Stimulated activated CD8-positive, alpha-beta memory T cell treated with anti-CD3 and anti-CD28 coated beads, Interleukin-12 subunit alpha, Interleukin-12 subunit beta, amount 100 ng/mL, for 24 hours (primary cell): ENCODE results near the gene DEFB132.
"Not testable (repeated sequence)": the region's sequence is repeated elsewhere in the genome, so short reads cannot be mapped to it uniquely, and the experiment has no call there.

Experiments used
- DNase-seq: peaks from one replicate; pipeline ENCODE4 v3.0.0-alpha.2; 2020; ENCODE audit errors: extremely low read depth

DEFB132 gene

GRCh38 chr20:257419-257818, at the start of gene DEFB132:
TSS of gene DEFB132 (plus strand) at chr20:257724. CDS start at chr20:257779, 55 bp downstream.
- DNase-seq = no peak

GRCh38 chr20:208942-209566, 48.5 kb upstream of the DEFB132 start:
- no peak for DNase-seq

DNA sequence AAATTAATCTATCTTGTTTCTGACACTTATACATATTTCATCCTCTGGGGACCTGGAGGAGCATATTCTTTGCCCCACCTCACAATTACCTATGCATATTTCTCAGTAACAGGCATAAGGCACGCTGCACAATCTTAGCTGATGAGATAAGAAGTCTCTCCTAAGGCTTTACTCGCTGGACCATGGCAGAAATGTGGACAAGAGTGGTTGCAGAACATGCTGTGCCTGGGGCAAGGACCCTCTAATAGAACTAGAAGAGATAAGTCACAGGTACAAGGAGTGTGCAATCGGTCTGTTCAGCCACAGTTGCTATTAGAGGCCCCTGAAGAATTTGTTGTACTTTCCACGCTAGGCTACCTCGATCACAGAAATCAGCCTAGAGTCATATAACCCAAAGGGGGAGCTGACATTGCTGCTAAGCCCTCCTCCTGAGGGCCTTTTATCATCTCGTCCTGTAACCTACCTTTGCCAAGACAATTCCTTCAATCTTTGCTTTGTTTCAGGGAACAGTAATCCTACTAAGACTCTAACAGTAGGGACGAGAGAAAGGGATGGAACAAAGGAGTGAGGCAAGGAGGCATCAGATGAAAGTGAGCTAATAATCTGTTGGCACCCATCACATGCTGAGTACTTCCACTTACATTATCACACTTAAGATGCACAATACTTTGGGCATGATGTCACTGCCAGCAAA, 46.6 kb upstream of the DEFB132 start:
- DNase-seq = no peak

GRCh38 chr20:214383-214782, 43.1 kb upstream of the DEFB132 start:
- DNase-seq = no peak

- no peak for DNase-seq
These were observed 41.7 kb upstream of the DEFB132 start for GRCh38 chr20:215796-216195.

- no peak for DNase-seq
These were observed 40.3 kb upstream of the DEFB132 start for GRCh38 chr20:217266-217665.

GRCh38 chr20:219290-220115, 38.0 kb upstream of the DEFB132 start:
- no peak for DNase-seq

GRCh38 chr20:221258-221830, 36.2 kb upstream of the DEFB132 start:
- no peak for DNase-seq

DNA sequence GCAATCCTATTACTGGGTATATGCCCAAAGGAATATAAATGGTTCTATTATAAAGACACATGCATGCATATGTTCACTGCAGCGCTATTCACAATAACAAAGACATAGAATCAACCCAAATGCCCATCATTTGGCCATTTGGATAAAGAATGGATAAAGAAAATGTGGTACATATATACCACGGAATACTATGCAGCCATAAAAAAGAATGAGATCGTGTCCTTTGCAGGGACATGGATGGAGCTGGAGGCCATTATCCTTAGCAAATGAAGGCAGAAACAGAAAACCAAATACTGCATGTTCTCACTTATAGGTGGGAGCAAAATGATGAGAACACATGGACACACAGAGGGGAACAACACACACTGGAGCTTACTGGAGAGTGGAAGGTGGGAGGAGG, 31.6 kb upstream of the DEFB132 start:
- not testable (repeated sequence) for DNase-seq

DNA sequence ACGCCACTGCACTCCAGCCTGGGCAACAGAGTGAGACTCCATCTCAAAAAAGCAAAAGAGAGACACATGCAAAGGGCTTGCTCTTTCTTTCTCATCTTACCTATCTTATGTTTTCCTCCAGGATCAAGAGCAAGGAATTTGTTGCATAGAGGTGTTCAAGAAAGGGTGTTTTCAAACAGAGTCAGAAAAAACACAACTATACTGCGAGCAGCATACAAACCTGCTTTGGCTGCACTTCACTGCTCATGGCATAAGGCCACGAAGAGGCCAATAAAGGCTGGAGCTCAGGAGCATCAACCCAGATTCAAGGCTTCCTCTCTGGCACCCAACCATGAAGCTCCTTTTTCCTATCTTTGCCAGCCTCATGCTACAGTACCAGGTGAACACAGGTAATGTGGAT, 30.6 kb upstream of the DEFB132 start, which contains the start of gene DEFB129:
TSS of gene DEFB129 (plus strand) at position 301 of the 400 bp plus-strand sequence. CDS start at position 332, 31 bp downstream.
- no peak for DNase-seq

DNA sequence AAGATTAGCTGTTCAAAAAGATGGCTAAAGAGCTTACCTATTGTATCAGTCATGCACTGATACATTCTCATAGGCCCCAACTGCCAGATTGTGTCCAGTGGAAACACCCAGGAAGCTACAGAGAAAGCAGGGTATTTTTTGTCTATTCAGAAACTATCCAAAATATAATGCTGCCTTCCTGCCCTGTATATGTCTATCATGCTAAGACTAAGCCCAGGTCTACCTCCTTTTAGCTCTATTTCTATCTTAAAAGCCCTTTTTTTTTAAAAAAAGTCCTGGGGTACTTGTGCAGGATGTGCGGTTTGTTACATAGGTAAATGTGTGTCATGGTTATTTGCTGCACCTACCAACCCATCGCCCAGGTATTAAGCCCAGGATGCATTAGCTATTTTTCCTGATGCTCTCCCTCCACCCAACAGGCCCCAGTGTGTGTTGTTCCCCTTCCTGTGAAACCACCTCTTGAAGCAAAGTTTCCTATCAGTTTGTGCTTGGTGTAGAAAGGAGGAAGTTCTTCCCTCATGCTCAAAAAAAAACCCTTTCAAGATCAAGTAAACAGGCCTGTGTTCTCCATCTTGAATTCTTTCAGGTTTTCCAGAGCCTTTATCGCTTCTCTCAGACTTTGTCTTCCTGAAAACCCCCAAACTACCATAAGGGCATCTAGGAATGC, 30.0 kb upstream of the DEFB132 start:
- DNase-seq = no peak

DNA sequence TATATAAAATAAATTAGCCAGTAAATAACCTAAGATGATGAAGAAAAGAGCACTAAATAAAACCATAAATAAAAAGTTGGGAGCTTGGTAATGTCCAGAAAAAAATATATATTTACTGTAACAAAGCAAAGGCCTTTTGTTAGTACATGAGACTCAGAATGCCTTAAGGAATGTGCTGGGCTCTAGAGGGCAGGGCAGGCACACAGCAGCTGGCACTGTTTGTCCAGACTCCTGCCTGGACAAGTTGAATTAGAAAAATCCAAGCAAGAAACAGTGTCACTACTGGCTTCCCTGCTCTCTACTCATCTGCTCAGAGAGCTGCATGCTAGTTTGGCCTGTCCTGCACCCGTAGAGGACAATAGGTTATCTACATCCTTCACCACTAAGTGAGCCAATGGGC, 21.6 kb upstream of the DEFB132 start:
- DNase-seq = no peak

- DNase-seq = peak; percentile 1
These were observed 20.0 kb upstream of the DEFB132 start for GRCh38 chr20:237489-237888.

DNA sequence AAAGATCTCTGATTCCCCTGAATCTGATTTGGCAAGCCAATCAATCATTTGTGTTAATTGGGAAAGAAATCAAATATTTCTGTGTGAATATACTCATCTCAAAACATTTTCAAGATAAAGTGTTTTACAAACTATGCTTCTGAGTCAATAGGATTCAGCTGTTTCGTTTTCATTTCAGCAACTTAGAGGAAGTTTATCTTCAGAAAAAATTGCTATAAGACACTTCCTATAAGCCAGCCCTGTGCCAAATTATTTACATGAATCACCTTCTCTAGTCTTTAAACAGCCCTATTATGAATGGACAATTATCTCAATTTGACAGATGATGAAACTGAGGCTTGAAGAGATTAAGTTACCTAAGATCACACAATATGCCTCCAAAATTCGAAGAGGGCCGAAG, 19.6 kb upstream of the DEFB132 start:
- no peak for DNase-seq

DNA sequence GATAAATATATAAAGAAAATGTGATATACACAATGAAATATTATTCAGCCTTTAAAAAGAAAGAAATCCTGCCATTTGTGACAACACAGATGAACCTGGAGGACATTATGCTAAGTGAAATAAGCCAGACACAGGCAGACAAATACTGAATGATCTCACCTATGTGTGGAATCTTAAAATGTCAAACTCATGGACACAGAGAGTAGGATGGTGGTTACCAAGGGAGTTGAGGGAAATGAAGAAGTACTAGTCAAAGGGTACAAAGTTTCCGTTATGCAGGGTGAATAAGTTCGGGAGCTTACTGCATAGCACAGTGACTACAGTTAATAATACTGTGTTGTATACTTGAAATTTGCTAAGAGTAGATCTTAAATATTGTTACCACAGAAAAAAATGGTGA, 14.6 kb upstream of the DEFB132 start:
- no peak for DNase-seq

- no peak for DNase-seq
These were observed 6.2 kb upstream of the DEFB132 start for GRCh38 chr20:251354-251753.

GRCh38 chr20:252801-253200, 4.7 kb upstream of the DEFB132 start:
- no peak for DNase-seq

DNA sequence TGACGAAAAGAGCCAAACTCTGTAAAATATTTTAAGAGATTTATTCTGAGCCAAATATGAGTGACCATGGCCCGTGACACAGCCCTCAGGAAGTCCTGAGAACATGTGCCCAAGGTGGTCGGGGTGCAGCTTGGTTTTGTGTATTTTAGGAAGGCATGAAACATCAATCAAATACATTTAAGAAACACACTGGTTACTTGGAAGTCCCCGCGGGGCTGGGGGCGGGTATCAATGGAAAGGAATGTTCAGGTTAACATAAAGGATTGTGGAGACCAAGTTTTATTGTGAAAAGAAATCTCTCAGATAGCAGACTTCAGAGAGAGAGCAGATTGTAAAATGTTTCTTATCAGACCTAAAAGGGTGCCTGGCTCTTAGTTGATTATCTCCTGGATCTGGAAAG, 4.1 kb upstream of the DEFB132 start:
- not testable (repeated sequence) for DNase-seq

GRCh38 chr20:258269-258858, 840 bp downstream of the DEFB132 start:
- no peak for DNase-seq

DNA sequence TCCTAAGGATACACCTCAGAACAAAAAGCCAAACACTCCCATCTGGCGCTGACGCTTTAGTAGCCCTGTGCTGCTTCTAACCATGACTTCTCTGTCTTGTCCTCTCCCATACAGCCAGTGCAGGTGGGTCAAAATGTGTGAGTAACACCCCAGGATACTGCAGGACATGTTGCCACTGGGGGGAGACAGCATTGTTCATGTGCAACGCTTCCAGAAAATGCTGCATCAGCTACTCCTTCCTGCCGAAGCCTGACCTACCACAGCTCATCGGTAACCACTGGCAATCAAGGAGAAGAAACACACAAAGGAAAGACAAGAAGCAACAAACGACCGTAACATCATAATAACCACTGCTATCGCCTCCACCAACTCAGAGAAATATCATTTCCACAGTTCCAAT, 1.4 kb downstream of the DEFB132 start:
- DNase-seq = no peak

- no peak for DNase-seq
These were observed 2.5 kb downstream of the DEFB132 start for GRCh38 chr20:259981-260380.
